Ishikawa (cell line): ENCODE measurements around the gene TRMT10C.

Experiments
- CEBPB ChIP-seq: IDR thresholded peaks from 2 replicates; pipeline ENCODE4 v1.6.1; 2012
- CREB1 ChIP-seq: IDR thresholded peaks from 2 replicates; pipeline ENCODE4 v1.6.1; 2012; ENCODE audit warnings: low read depth
- EGR1 ChIP-seq: IDR thresholded peaks from 2 replicates; pipeline ENCODE4 v1.6.1; 2012
- EP300 ChIP-seq: IDR thresholded peaks from 2 replicates; pipeline ENCODE4 v1.6.1; 2012; ENCODE audit warnings: borderline replicate concordance
- FOXM1 ChIP-seq: IDR thresholded peaks from 2 replicates; pipeline ENCODE4 v1.6.1; 2012; ENCODE audit warnings: low read depth, borderline replicate concordance
- MAX ChIP-seq: IDR thresholded peaks from 2 replicates; pipeline ENCODE4 v1.6.1; 2012
- NFIC ChIP-seq: IDR thresholded peaks from 2 replicates; pipeline ENCODE4 v1.6.1; 2012
- RAD21 ChIP-seq: IDR thresholded peaks from 2 replicates; pipeline ENCODE4 v1.6.1; 2012; ENCODE audit warnings: low read depth
- REST ChIP-seq: IDR thresholded peaks from 2 replicates; pipeline ENCODE4 v1.6.1; 2012; ENCODE audit warnings: low read depth, mild to moderate bottlenecking
- TAF1 ChIP-seq: IDR thresholded peaks from 2 replicates; pipeline ENCODE4 v1.6.1; 2012; ENCODE audit warnings: low read depth, mild to moderate bottlenecking
- TCF12 ChIP-seq: IDR thresholded peaks from 2 replicates; pipeline ENCODE4 v1.6.1; 2012; ENCODE audit warnings: low read depth
- TEAD4 ChIP-seq: IDR thresholded peaks from 2 replicates; pipeline ENCODE4 v1.6.1; 2012
- USF1 ChIP-seq: IDR thresholded peaks from 2 replicates; pipeline ENCODE4 v1.6.1; 2012
- YY1 ChIP-seq: IDR thresholded peaks from 2 replicates; pipeline ENCODE4 v1.6.1; 2012; ENCODE audit warnings: low read depth
- ZBTB7A ChIP-seq: IDR thresholded peaks from 2 replicates; pipeline ENCODE4 v1.6.1; 2012; ENCODE audit warnings: low read depth

TRMT10C gene

GRCh38 chr3:101513419-101513986 is 48.2 kb upstream of the TRMT10C start:
- no peak; the same call in 1 of the 2 replicates for TF ChIP-seq ZBTB7A
- TF ChIP-seq FOXM1 = 0 out of 2 replicates have a peak, but pooled peaks have one; percentile 6
- TF ChIP-seq RAD21 = no peak

GRCh38 chr3:101518421-101518871 is 43.2 kb upstream of the TRMT10C start:
- TF ChIP-seq EP300 = no peak
- no peak for TF ChIP-seq TAF1
- TF ChIP-seq NFIC = no peak

- TF ChIP-seq TEAD4 = no peak
- TF ChIP-seq FOXM1 = no peak
- no peak for TF ChIP-seq TCF12
- TF ChIP-seq TAF1 = no peak
- no peak for TF ChIP-seq CREB1
- TF ChIP-seq YY1 = no peak
- TF ChIP-seq REST = no peak
- TF ChIP-seq ZBTB7A = no peak
- TF ChIP-seq CEBPB = no peak
- no peak for TF ChIP-seq MAX
- TF ChIP-seq EP300 = no peak
- TF ChIP-seq EGR1 = no peak
- no peak for TF ChIP-seq NFIC
- no peak for TF ChIP-seq USF1
- TF ChIP-seq RAD21 = no peak
Observed at GRCh38 chr3:101519685-101520365, 41.8 kb upstream of the TRMT10C start.

GRCh38 chr3:101521211-101521701 is 40.4 kb upstream of the TRMT10C start:
- TF ChIP-seq ZBTB7A (no peak), EP300 (no peak), YY1 (no peak), REST (no peak), CEBPB (no peak), NFIC (no peak)

GRCh38 chr3:101527441-101527840 is 34.2 kb upstream of the TRMT10C start:
- TF ChIP-seq TCF12 (no peak), REST (no peak), TEAD4 (no peak), RAD21 (no peak), EP300 (no peak), TAF1 (no peak), CEBPB (no peak), EGR1 (no peak)

GRCh38 chr3:101527906-101528305 is 33.8 kb upstream of the TRMT10C start:
- TF ChIP-seq FOXM1 = no peak
- no peak for TF ChIP-seq USF1
- no peak for TF ChIP-seq CEBPB
